SU-DHL-6 (cell line): ENCODE data around the gene UTF1.

Experiments
- H2AFZ ChIP-seq: fragments of 200-600 bp; sonication (generic); 2 replicates; pipeline ENCODE4 v1.6.1; 2014; ENCODE audit warnings: low read depth, mild to moderate bottlenecking, moderate library complexity, mixed read lengths, antibody characterized with exemption, low read length; ENCODE audit not compliant: severe bottlenecking
- H3F3A ChIP-seq: fragments of 200-600 bp; shearing (Covaris generic); 2 replicates; pipeline ENCODE4 v1.6.0; 2016; ENCODE audit warnings: antibody characterized with exemption, mild to moderate bottlenecking; ENCODE audit not compliant: insufficient read depth
- H3K27ac ChIP-seq: fragments of 200-600 bp; sonication (generic); 2 replicates; pipeline ENCODE4 v1.5.1; 2016; ENCODE audit warnings: low read depth, mild to moderate bottlenecking, low read length, moderate library complexity, mixed read lengths
- H3K27me3 ChIP-seq: fragments of 200-600 bp; sonication (generic), shearing (Covaris generic); 2 replicates; pipeline ENCODE4 v1.6.0; 2014; ENCODE audit warnings: mild to moderate bottlenecking, low read length
- H3K36me3 ChIP-seq: fragments of 200-600 bp; sonication (generic); 2 replicates; pipeline ENCODE4 v1.6.1; 2014; ENCODE audit warnings: mild to moderate bottlenecking, low read length, mixed read lengths
- H3K4me2 ChIP-seq: fragments of 300-600, 200-600 bp; shearing (Covaris generic), sonication (generic); 2 replicates; pipeline ENCODE4 v1.6.0; 2014; ENCODE audit warnings: low read length, low read depth, mild to moderate bottlenecking; ENCODE audit not compliant: poor library complexity, severe bottlenecking
- H3K4me3 ChIP-seq: fragments of 200-600 bp; sonication (generic); 2 replicates; pipeline ENCODE4 v1.5.1; 2014; ENCODE audit warnings: antibody characterized with exemption, low read length, mild to moderate bottlenecking, mixed read lengths; ENCODE audit not compliant: insufficient read depth, poor library complexity, severe bottlenecking
- H3K79me2 ChIP-seq: fragments of 200-600 bp; sonication (generic); 2 replicates; pipeline ENCODE4 v1.6.1; 2014; ENCODE audit warnings: mild to moderate bottlenecking, low read length, moderate library complexity; ENCODE audit not compliant: insufficient read depth
- H3K9ac ChIP-seq: fragments of 200-600 bp; sonication (generic); 2 replicates; pipeline ENCODE4 v1.7.0; 2014; ENCODE audit warnings: mild to moderate bottlenecking, low read length
- H3K9me2 ChIP-seq: fragments of 200-600 bp; sonication (generic); replicated peaks from 2 replicates; pipeline ENCODE4 v1.6.1; 2014; ENCODE audit warnings: low read length; ENCODE audit not compliant: insufficient read depth
- H3K9me3 ChIP-seq: fragments of 200-600 bp; sonication (generic); 2 replicates; pipeline ENCODE4 v1.6.1; 2014; ENCODE audit warnings: low read length, mixed read lengths; ENCODE audit not compliant: insufficient read depth
- H4K20me1 ChIP-seq: fragments of 200-600 bp; sonication (generic); 2 replicates; pipeline ENCODE4 v1.6.1; 2014; ENCODE audit warnings: low read depth, mild to moderate bottlenecking, antibody characterized with exemption, low read length, moderate library complexity, mixed read lengths
- CTCF ChIP-seq: fragments of 200-600 bp; sonication (generic); IDR thresholded peaks from one replicate; pipeline ENCODE4 v1.5.1; 2017; ENCODE audit warnings: antibody characterized with exemption, mild to moderate bottlenecking, low read length, moderate library complexity; ENCODE audit not compliant: insufficient read depth, poor library complexity, severe bottlenecking
- EZH2phosphoT487 ChIP-seq: fragments of 200-600 bp; sonication (generic), shearing (Covaris generic); conservative IDR thresholded peaks from 2 replicates; pipeline ENCODE4 v1.6.1; 2018; ENCODE audit warnings: mild to moderate bottlenecking, antibody characterized with exemption, low read length, moderate library complexity, mixed read lengths

Gene UTF1

GRCh38 chr10:133209641-133210040 is 20.4 kb upstream of the UTF1 start:
- H3K9me2 ChIP-seq, result no peaks in the 10 kb centered on the region
- no peaks in the 10 kb centered on the region for H3F3A ChIP-seq
- TF ChIP-seq CTCF, result no peak
- TF ChIP-seq EZH2phosphoT487, result no peak
- no peaks in the 10 kb centered on the region for H3K79me2 ChIP-seq
- H3K27ac ChIP-seq, result no peak overlapping the region
- H2AFZ ChIP-seq, result no peak overlapping the region
- H4K20me1 ChIP-seq, result no peaks in the 10 kb centered on the region
- no peak overlapping the region for H3K9ac ChIP-seq
- no peaks in the 10 kb centered on the region for H3K27me3 ChIP-seq
- no peaks in the 10 kb centered on the region for H3K9me3 ChIP-seq
- H3K4me3 ChIP-seq, result no peak overlapping the region
- no peak overlapping the region for H3K4me2 ChIP-seq
- no peaks in the 10 kb centered on the region for H3K36me3 ChIP-seq

- no peaks in the 10 kb centered on the region for H3K36me3 ChIP-seq
- no peaks in the 10 kb centered on the region for H4K20me1 ChIP-seq
- H3K9ac ChIP-seq, result no peak overlapping the region
- no peak overlapping the region for H3K4me3 ChIP-seq
- no peaks in the 10 kb centered on the region for H3K27me3 ChIP-seq
- no peaks in the 10 kb centered on the region for H3K9me3 ChIP-seq
- H3F3A ChIP-seq, result no peaks in the 10 kb centered on the region
- H3K9me2 ChIP-seq, result no peaks in the 10 kb centered on the region
- H3K27ac ChIP-seq, result no peak overlapping the region
- TF ChIP-seq EZH2phosphoT487 (no peak), CTCF (no peak)
- no peaks in the 10 kb centered on the region for H3K79me2 ChIP-seq
- H3K4me2 ChIP-seq, result no peak overlapping the region
- no peak overlapping the region for H2AFZ ChIP-seq
These were observed 19.4 kb upstream of the UTF1 start for GRCh38 chr10:133210398-133211140.

- TF ChIP-seq EZH2phosphoT487 (no peak), CTCF (no peak)
- Histone ChIP-seq H3K27ac (no peak overlapping the region), H3K27me3 (no peaks in the 10 kb centered on the region), H3K79me2 (no peaks in the 10 kb centered on the region), H3F3A (no peaks in the 10 kb centered on the region), H3K36me3 (no peaks in the 10 kb centered on the region), H4K20me1 (no peaks in the 10 kb centered on the region), H3K9me2 (no peaks in the 10 kb centered on the region), H2AFZ (no peak overlapping the region), H3K9ac (no peak overlapping the region), H3K4me2 (no peak overlapping the region), H3K4me3 (no peak overlapping the region), H3K9me3 (no peaks in the 10 kb centered on the region)
These were observed 18.7 kb upstream of the UTF1 start for GRCh38 chr10:133211141-133211830.
